ENCODE data around the gene BRWD1. TPM values are rescaled to one million over a fixed set of nuclear protein-coding genes. Genes with fewer than 3 reads are reported as not detected.
"Not testable (repeated sequence)": the region's sequence is repeated elsewhere in the genome, so short reads cannot be mapped to it uniquely, and the experiment has no call there.

The BRWD1 gene
- total RNA-seq, 1 donor from 2014 or later = 62.1 TPM

DNA sequence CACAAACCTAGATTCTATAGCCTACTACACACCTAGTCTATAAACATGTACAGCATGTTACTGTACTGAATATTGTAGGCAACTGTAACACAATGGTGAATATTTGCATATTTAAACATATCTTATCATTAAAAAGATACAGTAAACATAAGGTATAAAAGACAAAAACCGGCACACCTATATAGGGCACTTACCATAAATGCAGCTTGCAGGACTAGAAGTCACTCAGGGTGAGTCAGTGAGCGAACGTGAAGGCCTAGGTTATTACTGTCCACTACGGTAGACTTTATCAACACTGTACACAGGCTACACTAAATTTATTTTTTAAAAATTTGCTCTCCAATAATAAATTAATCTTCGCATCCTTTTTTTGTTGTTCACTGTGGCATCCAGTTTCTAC, 143.5 kb downstream of the BRWD1 start:
- no peak overlapping the region for H3K4me3 ChIP-seq

GRCh38 chr21:39168800-39169199, 144.6 kb downstream of the BRWD1 start:
- H3K36me3 ChIP-seq = peaks cover 0 to 11% of the 10 kb centered on the region in 2 donors
- DNase-seq (ENCODE audit: extremely low spot score in 2 of 2) = no peak
- no peak overlapping the region for H3K4me3 ChIP-seq
- H3K9me3 ChIP-seq = no peaks in the 10 kb centered on the region
- H3K27me3 ChIP-seq = no peaks in the 10 kb centered on the region
- intact Hi-C loops (cut with DNase I) = no loop called here
- no peaks in the 10 kb centered on the region for H3K4me1 ChIP-seq
- TF ChIP-seq, protein P1, sequence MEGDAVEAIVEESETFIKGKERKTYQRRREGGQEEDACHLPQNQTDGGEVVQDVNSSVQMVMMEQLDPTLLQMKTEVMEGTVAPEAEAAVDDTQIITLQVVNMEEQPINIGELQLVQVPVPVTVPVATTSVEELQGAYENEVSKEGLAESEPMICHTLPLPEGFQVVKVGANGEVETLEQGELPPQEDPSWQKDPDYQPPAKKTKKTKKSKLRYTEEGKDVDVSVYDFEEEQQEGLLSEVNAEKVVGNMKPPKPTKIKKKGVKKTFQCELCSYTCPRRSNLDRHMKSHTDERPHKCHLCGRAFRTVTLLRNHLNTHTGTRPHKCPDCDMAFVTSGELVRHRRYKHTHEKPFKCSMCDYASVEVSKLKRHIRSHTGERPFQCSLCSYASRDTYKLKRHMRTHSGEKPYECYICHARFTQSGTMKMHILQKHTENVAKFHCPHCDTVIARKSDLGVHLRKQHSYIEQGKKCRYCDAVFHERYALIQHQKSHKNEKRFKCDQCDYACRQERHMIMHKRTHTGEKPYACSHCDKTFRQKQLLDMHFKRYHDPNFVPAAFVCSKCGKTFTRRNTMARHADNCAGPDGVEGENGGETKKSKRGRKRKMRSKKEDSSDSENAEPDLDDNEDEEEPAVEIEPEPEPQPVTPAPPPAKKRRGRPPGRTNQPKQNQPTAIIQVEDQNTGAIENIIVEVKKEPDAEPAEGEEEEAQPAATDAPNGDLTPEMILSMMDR (IDR thresholded peaks at IDR 0.05) = no peak
- TF ChIP-seq POLR2AphosphoS5 (IDR thresholded peaks at IDR 0.05; ENCODE audit: insufficient read depth in 1 of 2, low read depth in 1 of 2) = no peak
- TF ChIP-seq POLR2A (IDR thresholded peaks at IDR 0.05) = no peak
- H3K27ac ChIP-seq = no peak overlapping the region

More for the DNA sequence above, 143.5 kb downstream of the BRWD1 start:
- TF ChIP-seq POLR2A (IDR thresholded peaks at IDR 0.05) (no peak), POLR2AphosphoS5 (IDR thresholded peaks at IDR 0.05; ENCODE audit: insufficient read depth in 1 of 2, low read depth in 1 of 2) (no peak)
- TF ChIP-seq, protein P1 (IDR thresholded peaks at IDR 0.05) = no peak
- Histone ChIP-seq H3K9me3 (no peaks in the 10 kb centered on the region), H3K36me3 (peaks cover 0 to 16% of the 10 kb centered on the region in 2 donors), H3K27ac (no peak overlapping the region), H3K27me3 (no peaks in the 10 kb centered on the region), H3K4me1 (no peaks in the 10 kb centered on the region)
- no peak for DNase-seq (ENCODE audit: extremely low spot score in 2 of 2)
- intact Hi-C loops (cut with DNase I) = no loop called here

DNA sequence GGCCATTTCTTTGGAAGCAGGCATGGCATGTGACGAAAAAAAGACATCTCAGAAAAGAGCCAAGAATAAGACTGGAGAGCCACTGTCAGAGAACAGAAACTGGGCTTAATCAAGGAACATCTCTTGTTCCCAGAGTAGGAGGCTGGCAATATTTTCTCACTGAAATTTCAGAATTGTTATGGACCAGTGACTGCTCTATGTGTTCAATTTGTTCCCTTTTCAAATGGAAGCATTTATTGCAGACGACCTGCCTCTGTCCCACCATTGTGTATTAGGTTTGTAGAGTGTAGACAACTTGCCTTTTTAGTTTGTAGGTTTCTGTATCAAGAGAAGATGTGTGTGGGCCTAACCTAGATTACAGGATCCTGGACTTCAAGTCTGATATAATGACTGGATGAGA, 148.9 kb downstream of the BRWD1 start:
- H3K27ac ChIP-seq = no peak overlapping the region
- DNase-seq (ENCODE audit: extremely low spot score in 2 of 2) = no peak
- no peak overlapping the region for H3K4me3 ChIP-seq
- no peaks in the 10 kb centered on the region for H3K36me3 ChIP-seq
- intact Hi-C loops (cut with DNase I) = no loop called here
- TF ChIP-seq POLR2AphosphoS5 (IDR thresholded peaks at IDR 0.05; ENCODE audit: insufficient read depth in 1 of 2, low read depth in 1 of 2) = no peak
- TF ChIP-seq, protein P1 (IDR thresholded peaks at IDR 0.05) = no peak
- TF ChIP-seq POLR2A (IDR thresholded peaks at IDR 0.05) = no peak
- H3K9me3 ChIP-seq = no peaks in the 10 kb centered on the region
- no peaks in the 10 kb centered on the region for H3K27me3 ChIP-seq
- no peaks in the 10 kb centered on the region for H3K4me1 ChIP-seq

DNA sequence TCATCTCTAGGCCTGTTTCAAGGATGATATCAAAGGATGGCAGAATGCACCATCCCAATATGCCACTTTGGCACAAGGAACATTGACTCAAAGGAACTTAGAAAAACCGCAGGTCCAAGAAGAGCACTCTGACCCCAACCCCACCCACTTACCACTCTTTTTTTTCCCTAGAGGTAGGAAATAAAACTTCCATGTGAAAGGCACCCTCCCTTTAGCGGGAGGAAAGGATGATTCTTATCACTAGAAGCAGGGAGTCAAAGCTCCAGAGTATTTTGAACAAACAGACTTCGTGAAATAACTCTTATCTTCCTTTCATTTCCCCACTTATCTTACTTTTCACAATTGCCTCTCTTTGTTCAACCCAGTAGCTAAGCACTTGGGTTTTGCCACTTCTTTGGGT, 152.4 kb downstream of the BRWD1 start:
- no peaks in the 10 kb centered on the region for H3K27me3 ChIP-seq
- no peaks in the 10 kb centered on the region for H3K36me3 ChIP-seq
- no peak for DNase-seq (ENCODE audit: extremely low spot score in 2 of 2)
- no peak overlapping the region for H3K27ac ChIP-seq
- intact Hi-C loops (cut with DNase I) = no loop called here
- TF ChIP-seq POLR2A (IDR thresholded peaks at IDR 0.05) (no peak), POLR2AphosphoS5 (IDR thresholded peaks at IDR 0.05; ENCODE audit: insufficient read depth in 1 of 2, low read depth in 1 of 2) (no peak)
- TF ChIP-seq, protein P1 (IDR thresholded peaks at IDR 0.05) = no peak
- H3K9me3 ChIP-seq = no peaks in the 10 kb centered on the region
- H3K4me3 ChIP-seq = no peak overlapping the region
- H3K4me1 ChIP-seq = no peaks in the 10 kb centered on the region

DNA sequence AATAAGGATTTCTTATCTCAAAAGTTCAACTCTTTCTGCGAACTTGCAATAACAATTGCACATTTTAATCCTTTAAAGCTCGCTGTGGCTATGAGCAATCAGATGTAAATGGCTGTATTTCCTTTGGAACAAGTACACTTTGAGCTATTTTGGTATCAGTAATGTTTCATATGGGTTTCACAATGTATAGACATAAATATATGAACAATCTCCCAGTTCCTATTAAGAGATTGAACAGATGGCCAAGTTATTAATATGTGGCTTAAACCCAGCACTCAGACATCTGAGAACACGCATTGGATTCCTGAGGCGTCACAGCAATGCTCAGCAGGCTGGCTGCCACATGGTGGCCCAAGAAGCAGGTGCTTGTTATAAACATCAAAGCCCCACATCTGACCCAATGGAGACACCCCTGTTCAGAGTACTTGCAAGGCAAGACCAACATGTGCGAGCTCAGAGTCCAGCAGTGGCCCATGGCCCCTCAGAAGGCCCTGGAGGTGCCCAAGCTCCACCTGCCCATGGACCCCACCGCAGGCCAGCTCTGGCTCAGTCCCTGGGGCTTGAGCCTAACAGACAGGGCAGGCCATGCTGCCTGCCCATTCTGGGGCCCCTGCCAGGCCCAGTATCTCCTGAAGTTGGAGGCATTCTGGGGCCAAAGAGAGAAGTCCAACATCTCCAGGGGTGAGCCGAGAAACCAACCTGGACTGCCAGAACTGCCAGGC, 153.9 kb downstream of the BRWD1 start:
- H3K4me3 ChIP-seq = no peak overlapping the region
- no peak for TF ChIP-seq POLR2A (IDR thresholded peaks at IDR 0.05)
- intact Hi-C loops (cut with DNase I) = no loop called here
- no peak for DNase-seq (ENCODE audit: extremely low spot score in 2 of 2)
- H3K27me3 ChIP-seq = no peaks in the 10 kb centered on the region
- H3K4me1 ChIP-seq = no peaks in the 10 kb centered on the region
- H3K27ac ChIP-seq = no peak overlapping the region
- H3K36me3 ChIP-seq = no peaks in the 10 kb centered on the region
- no peaks in the 10 kb centered on the region for H3K9me3 ChIP-seq

GRCh38 chr21:39157241-39157640, 156.2 kb downstream of the BRWD1 start:
- H3K36me3 ChIP-seq; H3K4me3 ChIP-seq; H3K27me3 ChIP-seq; H3K9me3 ChIP-seq; intact Hi-C loops (cut with DNase I); H3K27ac ChIP-seq; H3K4me1 ChIP-seq; DNase-seq (ENCODE audit: extremely low spot score in 2 of 2): not testable (repeated sequence)

All from vagina (tissue), 2 donors.